ENCODE results near the gene NACC2.
"Not testable (repeated sequence)": the region's sequence is repeated elsewhere in the genome, so short reads cannot be mapped to it uniquely, and the experiment has no call there.

Gene NACC2

GRCh38 chr9:135971111-135971766 lies 123.8 kb downstream of the NACC2 start:
- FAIRE-seq, result no peak

DNA sequence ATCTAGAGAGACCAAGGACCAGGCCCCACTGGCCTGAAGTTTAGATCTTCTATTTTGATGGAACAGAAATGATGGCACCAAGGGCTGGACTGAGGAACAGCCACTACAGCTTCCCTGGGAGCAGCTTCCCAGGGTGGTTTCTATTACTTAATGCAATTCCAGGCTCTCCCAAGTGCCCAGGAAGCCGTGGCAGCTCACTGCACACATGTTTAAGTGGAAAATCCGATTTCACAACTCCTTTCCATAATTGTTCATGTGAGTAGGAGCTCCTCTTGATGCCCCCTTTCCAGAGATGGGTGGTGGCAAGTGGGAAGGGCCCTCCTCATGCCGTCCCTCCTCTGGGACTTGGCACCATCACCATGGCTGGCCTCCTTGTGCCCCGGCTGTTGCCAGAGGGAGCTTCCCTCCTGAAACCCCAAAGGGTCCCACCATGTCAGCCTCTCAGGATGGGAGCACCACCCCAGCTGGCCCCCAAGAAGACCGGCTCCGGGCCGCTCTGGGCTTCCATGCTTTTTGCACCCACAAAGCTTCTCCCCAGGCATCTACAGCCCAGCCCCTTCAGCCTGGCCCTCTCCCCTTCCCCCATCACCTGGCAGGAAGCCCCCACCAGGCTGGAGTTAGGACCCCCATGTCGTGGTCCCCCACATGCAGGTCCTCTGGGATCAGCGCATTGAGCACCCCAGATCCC lies 124.8 kb downstream of the NACC2 start:
- no peak for FAIRE-seq

GRCh38 chr9:135969064-135969683 lies 125.9 kb downstream of the NACC2 start:
- FAIRE-seq, result no peak

DNA sequence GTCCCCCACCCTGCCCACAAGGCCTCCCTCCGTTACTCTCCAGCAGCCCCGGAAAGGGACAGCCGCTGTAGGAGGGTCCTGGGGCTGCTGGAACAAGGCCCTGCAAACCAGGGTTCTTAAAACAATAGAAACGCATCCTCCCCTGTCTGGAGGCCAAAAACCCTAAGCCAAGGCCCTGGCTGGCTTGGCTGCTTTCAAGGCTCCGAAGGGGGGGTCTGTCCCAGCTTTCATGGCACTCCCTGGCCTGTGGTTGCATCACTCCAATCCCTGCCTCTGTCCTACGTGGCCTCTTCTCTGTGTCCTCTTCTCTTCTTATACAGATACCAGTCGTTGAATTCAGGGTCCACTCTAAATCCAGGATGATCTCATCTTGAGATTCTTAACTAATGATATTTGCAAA lies 126.5 kb downstream of the NACC2 start:
- FAIRE-seq, result no peak

DNA sequence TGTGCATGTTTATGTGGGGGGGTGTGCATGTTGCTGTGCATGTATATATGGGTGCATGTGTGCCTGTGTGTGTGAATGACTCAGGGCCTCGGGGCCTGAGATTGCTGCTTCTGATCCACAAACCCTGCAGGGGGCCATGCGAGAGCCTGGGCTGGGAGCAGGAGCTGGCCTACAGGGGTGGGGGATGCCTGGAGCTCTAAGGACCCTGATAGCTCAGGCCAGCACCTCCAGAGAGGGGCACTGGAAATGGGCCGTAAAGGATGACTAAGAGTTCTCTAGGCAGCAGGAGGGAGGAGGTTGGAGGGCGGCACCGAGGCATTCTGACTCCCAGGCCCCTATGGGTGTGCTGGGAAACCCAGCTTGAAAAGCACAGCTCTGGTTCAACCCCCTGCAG lies 127.0 kb downstream of the NACC2 start:
- no peak for FAIRE-seq

- FAIRE-seq, result not testable (repeated sequence)
These were observed 128.2 kb downstream of the NACC2 start for GRCh38 chr9:135966916-135967260.

- no peak for FAIRE-seq
These were observed 129.8 kb downstream of the NACC2 start for GRCh38 chr9:135965124-135965756.

- FAIRE-seq, result no peak
These were observed 131.2 kb downstream of the NACC2 start for GRCh38 chr9:135963938-135964337.

GRCh38 chr9:135963338-135963737 lies 131.8 kb downstream of the NACC2 start:
- no peak for FAIRE-seq

- FAIRE-seq, result no peak
These were observed 132.3 kb downstream of the NACC2 start for GRCh38 chr9:135962696-135963307.

GRCh38 chr9:135961811-135962695 lies 133.0 kb downstream of the NACC2 start:
- FAIRE-seq, result no peak

- no peak for FAIRE-seq
These were observed 133.8 kb downstream of the NACC2 start, which contains the start of gene UBAC1 for GRCh38 chr9:135961277-135961715. Gene UBAC1, minus strand, starts transcription at chr9:135961373. Its CDS starts 211 bp downstream, at chr9:135961162.

- no peak for FAIRE-seq
These were observed 134.4 kb downstream of the NACC2 start for GRCh38 chr9:135960411-135961276.

DNA sequence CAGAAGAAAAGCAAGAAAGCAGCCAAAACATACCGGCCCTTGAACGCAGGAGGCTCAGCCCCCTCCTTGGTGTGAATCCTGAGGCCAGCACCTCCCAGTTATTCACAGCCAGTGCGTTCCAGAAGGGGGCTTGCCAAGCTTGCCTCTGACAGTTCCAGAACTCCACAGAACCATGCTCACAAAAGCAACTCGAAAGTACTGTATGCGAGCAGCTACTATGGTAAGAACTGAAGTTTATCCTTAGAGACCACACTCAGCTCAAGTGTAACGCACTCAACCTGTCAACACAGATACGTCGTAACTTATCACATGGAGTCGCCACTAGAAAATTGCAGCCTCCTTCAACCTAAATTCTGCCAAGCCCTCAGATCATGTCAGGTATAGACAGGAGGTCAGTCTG lies 135.3 kb downstream of the NACC2 start:
- FAIRE-seq, result no peak

GRCh38 chr9:135958485-135958884 lies 136.6 kb downstream of the NACC2 start:
- FAIRE-seq, result no peak

DNA sequence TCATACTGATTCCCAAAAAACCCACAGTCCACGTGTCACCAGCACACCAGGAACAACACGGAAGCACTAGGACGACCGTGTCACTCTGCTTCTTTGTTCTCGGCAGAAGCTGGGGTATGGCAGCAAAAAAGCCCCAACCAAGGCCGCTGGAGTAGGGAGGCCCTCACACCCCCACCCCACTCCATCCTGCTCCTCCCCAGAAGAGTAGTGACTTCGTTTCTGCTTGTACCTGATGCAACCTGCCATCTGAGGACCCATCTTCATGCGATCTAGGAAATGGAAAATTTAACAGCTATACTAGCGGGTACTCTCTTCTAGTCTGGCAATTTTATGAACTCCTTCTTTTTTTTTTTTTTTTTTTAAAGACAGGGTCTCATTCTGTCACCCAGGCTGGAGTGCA lies 137.7 kb downstream of the NACC2 start:
- FAIRE-seq, result no peak

DNA sequence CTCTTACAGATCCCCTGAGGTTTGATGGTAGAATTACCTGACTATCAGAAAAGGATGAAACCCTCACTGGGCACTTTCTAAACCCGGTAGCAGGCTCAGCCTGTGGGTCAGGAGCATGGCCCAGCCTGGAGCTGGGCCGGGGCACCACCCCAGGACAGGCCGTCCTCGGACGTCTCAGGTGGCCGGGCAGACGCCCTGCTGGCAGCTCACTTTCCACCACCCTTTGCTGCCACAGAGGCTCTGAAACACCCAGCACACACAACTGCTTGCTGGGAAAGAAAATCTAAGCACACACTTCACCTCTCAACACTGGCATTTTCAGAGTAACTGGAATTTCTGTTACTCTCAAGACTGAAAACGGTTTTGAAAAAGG lies 138.3 kb downstream of the NACC2 start:
- no peak for FAIRE-seq
